SKM-1 treated with dmso at 0.1 percent for 144 hours (cell line): ENCODE measurements around the gene SFSWAP.
"Not testable (repeated sequence)": the region's sequence is repeated elsewhere in the genome, so short reads cannot be mapped to it uniquely, and the experiment has no call there.

Experiments used
- DNase-seq: peaks from one replicate; lab custom pipeline; 2025; ENCODE audit not compliant: unreplicated experiment; lab: John Stamatoyannopoulos, UW

The SFSWAP gene

GRCh38 chr12:131701705-131702572, 9.0 kb upstream of the SFSWAP start:
- DNase-seq, result no peak

GRCh38 chr12:131702573-131702877, 8.4 kb upstream of the SFSWAP start:
- DNase-seq, result no peak

GRCh38 chr12:131703161-131703560, 7.7 kb upstream of the SFSWAP start:
- DNase-seq, result no peak

- DNase-seq, result no peak
Observed at GRCh38 chr12:131704509-131704908, 6.4 kb upstream of the SFSWAP start.

- DNase-seq, result not testable (repeated sequence)
Observed at GRCh38 chr12:131706709-131707108, 4.2 kb upstream of the SFSWAP start.

GRCh38 chr12:131709226-131709625, 1.7 kb upstream of the SFSWAP start:
- no peak for DNase-seq

- no peak for DNase-seq
Observed at GRCh38 chr12:131711551-131712205, 788 bp downstream of the SFSWAP start.

GRCh38 chr12:131713349-131713748, 2.5 kb downstream of the SFSWAP start:
- DNase-seq, result no peak

- DNase-seq, result no peak
Observed at GRCh38 chr12:131714759-131715158, 3.9 kb downstream of the SFSWAP start.

GRCh38 chr12:131716282-131716681, 5.4 kb downstream of the SFSWAP start:
- DNase-seq, result no peak

- DNase-seq, result no peak
Observed at GRCh38 chr12:131720241-131720640, 9.4 kb downstream of the SFSWAP start.

GRCh38 chr12:131720921-131721320, 10.0 kb downstream of the SFSWAP start:
- DNase-seq, result no peak

GRCh38 chr12:131721548-131721947, 10.7 kb downstream of the SFSWAP start:
- no peak for DNase-seq

- DNase-seq, result no peak
Observed at GRCh38 chr12:131723532-131723931, 12.6 kb downstream of the SFSWAP start.

GRCh38 chr12:131724534-131724933, 13.6 kb downstream of the SFSWAP start:
- no peak for DNase-seq

- no peak for DNase-seq
Observed at GRCh38 chr12:131725503-131725902, 14.6 kb downstream of the SFSWAP start.

GRCh38 chr12:131728720-131729119, 17.8 kb downstream of the SFSWAP start:
- no peak for DNase-seq

- DNase-seq, result no peak
Observed at GRCh38 chr12:131729254-131729955, 18.5 kb downstream of the SFSWAP start.

GRCh38 chr12:131732996-131733615, 22.2 kb downstream of the SFSWAP start:
- no peak for DNase-seq

- DNase-seq, result no peak
Observed at GRCh38 chr12:131733874-131734273, 23.0 kb downstream of the SFSWAP start.

GRCh38 chr12:131734336-131735152, 23.7 kb downstream of the SFSWAP start:
- DNase-seq, result no peak
